Esophagus muscularis mucosa (tissue), 4 donors: ENCODE results near the gene IFT81. TPM values are rescaled to one million over a fixed set of nuclear protein-coding genes. Genes with fewer than 3 reads are reported as not detected.
"Not testable (repeated sequence)": the region's sequence is repeated elsewhere in the genome, so short reads cannot be mapped to it uniquely, and the experiment has no call there.

Experiments
- DNase-seq: peaks from one replicate; pipeline ENCODE4 v3.0.0-alpha.2; 2017; ENCODE audit errors: extremely low spot score
- H3K27ac ChIP-seq, 4 donors: fragments of 200-600 bp; sonication (generic); replicated peaks in 1 of 4; 1 replicate in 3 of 4; 2 replicates in 1 of 4; pipeline ENCODE4 v1.5.1; 2016 to 2019; ENCODE audit warnings: mild to moderate bottlenecking in 1 of 4
- H3K27me3 ChIP-seq, 4 donors: fragments of 200-600 bp; sonication (generic); one replicate each; pipeline versions ENCODE4 v1.5.1 to v1.6.0; 2016 to 2019
- H3K36me3 ChIP-seq, 4 donors: fragments of 200-600 bp; sonication (generic); one replicate each; pipeline ENCODE4 v1.5.1; 2016 to 2019
- H3K4me1 ChIP-seq, 4 donors: fragments of 200-600 bp; sonication (generic); one replicate each; pipeline ENCODE4 v1.5.1; 2016 to 2019
- H3K4me3 ChIP-seq, 4 donors: fragments of 200-600 bp; sonication (generic); 1 replicate in 2 of 4; 2 replicates in 2 of 4; pipeline ENCODE4 v1.5.1; 2016 to 2019; ENCODE audit warnings: mild to moderate bottlenecking in 4 of 4, moderate library complexity in 1 of 4
- H3K9me3 ChIP-seq, 4 donors: fragments of 200-600 bp; sonication (generic); 1 replicate in 3 of 4; 2 replicates in 1 of 4; pipeline ENCODE4 v1.5.1; 2016 to 2019
- CTCF ChIP-seq, 3 experiments: fragments of 200-600 bp in 2 of 3; fragments of 450-650 bp in 1 of 3; sonication (generic) in 2 of 3; IDR thresholded peaks; one replicate each; pipeline ENCODE4 v1.5.1; 2017 to 2019; ENCODE audit warnings: antibody characterized with exemption in 3 of 3, mild to moderate bottlenecking in 2 of 3, moderate library complexity in 1 of 3
- EP300 ChIP-seq: sonication (generic); formaldehyde crosslinking; IDR thresholded peaks from one replicate; pipeline ENCODE4 v1.6.1; 2017; ENCODE audit warnings: antibody characterized with exemption
- POLR2A ChIP-seq: fragments of 450-650 bp; IDR thresholded peaks from one replicate; pipeline ENCODE4 v1.6.1; 2017; ENCODE audit warnings: antibody characterized with exemption, moderate library complexity, mild to moderate bottlenecking, low read depth
- POLR2AphosphoS5 ChIP-seq, 2 donors: sonication (generic); formaldehyde crosslinking; IDR thresholded peaks; one replicate each; pipeline ENCODE4 v1.6.1; 2017; ENCODE audit warnings: antibody characterized with exemption in 2 of 2
- WGBS: methylation state at CpG from one replicate; pipeline ENCODE4 v1.1.5; 2018; 5-methylcytosine and 5-hydroxymethylcytosine counted together
- intact Hi-C: fragments of 100-400 bp; cut with DNase I; formaldehyde crosslinking; loops from one replicate; pipeline ENCODE4 v1.15.1; 2023
- total RNA-seq, 4 donors: library from RNA; depleted of rRNA; stranded (reverse); fragments of >200 nt; gene quantifications; one replicate each; pipeline versions ENCODE4 v1.1.0 to v1.2.1, GENCODE V29; 2016

IFT81 gene
- total RNA-seq, 4 donors from 2014 or later, result 15.1 to 27.4 (median 15.9) TPM

GRCh38 chr12:110227138-110227537 is 103.0 kb downstream of the IFT81 start:
- intact Hi-C loops, result loop anchor here (5.0 to 10.0 kb wide), 2 partner anchors 40 to 198 kb away; no protein-coding TSS in a partner anchor
- Histone ChIP-seq H3K27me3 (no peaks in the 10 kb centered on the region), H3K4me3 (no peak overlapping the region), H3K36me3 (no peaks in the 10 kb centered on the region), H3K9me3 (no peaks in the 10 kb centered on the region), H3K4me1 (peaks cover 16 to 46% (median 40%) of the 10 kb centered on the region in 4 donors), H3K27ac (no peak overlapping the region)
- WGBS, result 89% methylated on average over 3 of the region's 3 CpGs
- no peak for DNase-seq
- TF ChIP-seq EP300, result no peak
- TF ChIP-seq POLR2AphosphoS5 (IDR thresholded peaks at IDR 0.05), result no peak
- no peak for TF ChIP-seq POLR2A
- TF ChIP-seq CTCF (IDR thresholded peaks at IDR 0.05), result no peak

GRCh38 chr12:110228348-110228747 is 104.2 kb downstream of the IFT81 start:
- H3K9me3 ChIP-seq, H3K27ac ChIP-seq, H3K27me3 ChIP-seq, DNase-seq, H3K4me3 ChIP-seq, H3K36me3 ChIP-seq: not testable (repeated sequence)
- H3K4me1 ChIP-seq, result peaks cover 15 to 39% (median 31%) of the 10 kb centered on the region in 4 donors
- WGBS, result 97% methylated on average over 4 of the region's 4 CpGs
- intact Hi-C loops, result loop anchor here (5.0 to 10.0 kb wide), 2 partner anchors 39 to 196 kb away; no protein-coding TSS in a partner anchor

- Histone ChIP-seq H3K27ac (no peak overlapping the region), H3K4me1 (peaks cover 16 to 39% (median 29%) of the 10 kb centered on the region in 4 donors), H3K27me3 (no peaks in the 10 kb centered on the region), H3K36me3 (no peaks in the 10 kb centered on the region), H3K4me3 (no peak overlapping the region), H3K9me3 (no peaks in the 10 kb centered on the region)
- 58% methylated on average over 1 of the region's 1 CpG for WGBS
- intact Hi-C loops, result loop anchor here (5.0 to 10.0 kb wide), 2 partner anchors 39 to 196 kb away; no protein-coding TSS in a partner anchor
- TF ChIP-seq CTCF (IDR thresholded peaks at IDR 0.05) (no peak), EP300 (no peak), POLR2AphosphoS5 (IDR thresholded peaks at IDR 0.05) (no peak), POLR2A (no peak)
- DNase-seq, result no peak
Observed at GRCh38 chr12:110228756-110229155, 104.6 kb downstream of the IFT81 start.

GRCh38 chr12:110229409-110229808 is 105.3 kb downstream of the IFT81 start:
- Histone ChIP-seq H3K36me3 (no peaks in the 10 kb centered on the region), H3K27me3 (no peaks in the 10 kb centered on the region), H3K9me3 (no peaks in the 10 kb centered on the region), H3K4me3 (no peak overlapping the region), H3K27ac (no peak overlapping the region), H3K4me1 (peaks cover 17 to 39% (median 27%) of the 10 kb centered on the region in 4 donors)
- intact Hi-C loops, result loop anchor here (5.0 to 10.0 kb wide), 2 partner anchors 38 to 195 kb away; no protein-coding TSS in a partner anchor
- no peak for TF ChIP-seq POLR2A
- no peak for TF ChIP-seq EP300
- no peak for TF ChIP-seq CTCF (IDR thresholded peaks at IDR 0.05)
- no peak for TF ChIP-seq POLR2AphosphoS5 (IDR thresholded peaks at IDR 0.05)
- no peak for DNase-seq
- 91% methylated on average over 4 of the region's 4 CpGs for WGBS

GRCh38 chr12:110230655-110231054 is 106.5 kb downstream of the IFT81 start:
- intact Hi-C loops, result no loop called here
- DNase-seq, result no peak
- peaks cover 13 to 37% (median 21%) of the 10 kb centered on the region in 4 donors for H3K4me1 ChIP-seq
- H3K36me3 ChIP-seq, result no peaks in the 10 kb centered on the region
- no peaks in the 10 kb centered on the region for H3K9me3 ChIP-seq
- peak overlapping the region in 2 of 4 donors; percentile 5 to 19 for H3K27ac ChIP-seq
- WGBS, result 88% methylated on average over 1 of the region's 1 CpG
- TF ChIP-seq POLR2A, result no peak
- no peak for TF ChIP-seq POLR2AphosphoS5 (IDR thresholded peaks at IDR 0.05)
- TF ChIP-seq CTCF (IDR thresholded peaks at IDR 0.05), result no peak
- no peak for TF ChIP-seq EP300
- H3K4me3 ChIP-seq, result no peak overlapping the region
- no peaks in the 10 kb centered on the region for H3K27me3 ChIP-seq
